GM12878 (cell line): ENCODE data around the gene COX10. TPM values are rescaled to one million over a fixed set of nuclear protein-coding genes. Genes with fewer than 3 reads are reported as not detected.

Experiments
- ATF7 ChIP-seq: fragments of 450-650 bp; IDR thresholded peaks from 2 replicates; pipeline ENCODE4 v1.6.1; 2016; ENCODE audit warnings: low read depth, mild to moderate bottlenecking
- CEBPB ChIP-seq, 2 experiments: fragments of 150-350 bp in 1 of 2; IDR thresholded peaks; 2 replicates each; pipeline ENCODE4 v1.6.1; 2012 to 2014; ENCODE audit warnings: low read depth in 2 of 2, low read length in 2 of 2, borderline replicate concordance in 1 of 2, inconsistent platforms in 1 of 2
- EZH2 ChIP-seq: IDR thresholded peaks from 2 replicates; pipeline ENCODE4 v1.6.1; 2012; ENCODE audit warnings: low read depth, mild to moderate bottlenecking, control low read depth, inconsistent platforms, low read length, borderline replicate concordance; ENCODE audit not compliant: control insufficient read depth
- HCFC1 ChIP-seq: fragments of 150-350 bp; IDR thresholded peaks from 2 replicates; pipeline ENCODE4 v1.6.1; 2014; ENCODE audit warnings: low read length
- IKZF1 ChIP-seq: fragments of 450-650 bp; conservative IDR thresholded peaks from 2 replicates; pipeline ENCODE4 v1.6.1; 2017; ENCODE audit warnings: antibody characterized with exemption, mild to moderate bottlenecking
- RB1 ChIP-seq: fragments of 450-650 bp; formaldehyde crosslinking; IDR thresholded peaks from 2 replicates; pipeline ENCODE4 v1.6.1; 2017; ENCODE audit warnings: mild to moderate bottlenecking, borderline replicate concordance
- RFX5 ChIP-seq: IDR thresholded peaks from 2 replicates; pipeline ENCODE4 v1.6.1; 2011; ENCODE audit warnings: low read depth, low read length, improper control_type of control experiment
- SRF ChIP-seq, 2 experiments: IDR thresholded peaks; 2 replicates each; pipeline ENCODE4 v1.6.1; 2011; ENCODE audit warnings: low read depth in 2 of 2, low read length in 2 of 2, mild to moderate bottlenecking in 1 of 2, moderate library complexity in 1 of 2
- ZNF24 ChIP-seq: fragments of 450-650 bp; IDR thresholded peaks from 2 replicates; pipeline ENCODE4 v1.6.1; 2017; ENCODE audit warnings: antibody characterized with exemption, mild to moderate bottlenecking
- polyA plus RNA-seq, 11 experiments: library from polyadenylated mRNA; depleted of rRNA in 4 of 11; unstranded in 6 of 11; stranded (reverse) in 5 of 11; fragments of >200 nt; fragmentation: Nextera tagmentation in 4 of 11; fragmentation: Illumina TruSeq in 1 of 11; extraction: Ambion mirVana in 4 of 11; extraction: Trizol in 1 of 11; gene quantifications; 1 replicate in 1 of 11; 2 replicates in 10 of 11; pipeline versions ENCODE4 v1.2.1 to v1.2.3, GENCODE V29; 2011 to 2016; ENCODE audit warnings: inconsistent platforms in 2 of 11, missing spikeins in 2 of 11, low read depth in 1 of 11
- total RNA-seq, 4 experiments: library from RNA; depleted of rRNA in 3 of 4; stranded (reverse); fragments of >200 nt in 3 of 4; fragmentation: Illumina TruSeq in 1 of 4; extraction: Trizol in 1 of 4; gene quantifications; 2 replicates each; pipeline versions ENCODE4 v1.2.1 to v1.2.3, GENCODE V29; 2013 to 2021
- TF ChIP-seq, protein P1 (sequence below): fragments of 450-650 bp; formaldehyde crosslinking; IDR thresholded peaks from 2 replicates; pipeline ENCODE4 v1.4.0; 2020; ENCODE audit warnings: mild to moderate bottlenecking, moderate library complexity
- TF ChIP-seq, protein P2 (sequence below): fragments of 450-650 bp; conservative IDR thresholded peaks from 2 replicates; pipeline ENCODE4 v1.6.1; 2017; ENCODE audit warnings: mild to moderate bottlenecking, moderate library complexity
- TF ChIP-seq, protein P3 (sequence below): IDR thresholded peaks from 2 replicates; pipeline ENCODE4 v1.6.1; 2012; ENCODE audit warnings: improper control_type of control experiment, low read depth, low read length; ENCODE audit not compliant: insufficient replicate concordance

The COX10 gene
- total and polyA plus RNA-seq, 10 of the 15 experiments (the other 5 are each of a cell fraction or from before 2014, with no cell fraction given) = 9.6 to 29.4 (median 21.3) TPM

DNA sequence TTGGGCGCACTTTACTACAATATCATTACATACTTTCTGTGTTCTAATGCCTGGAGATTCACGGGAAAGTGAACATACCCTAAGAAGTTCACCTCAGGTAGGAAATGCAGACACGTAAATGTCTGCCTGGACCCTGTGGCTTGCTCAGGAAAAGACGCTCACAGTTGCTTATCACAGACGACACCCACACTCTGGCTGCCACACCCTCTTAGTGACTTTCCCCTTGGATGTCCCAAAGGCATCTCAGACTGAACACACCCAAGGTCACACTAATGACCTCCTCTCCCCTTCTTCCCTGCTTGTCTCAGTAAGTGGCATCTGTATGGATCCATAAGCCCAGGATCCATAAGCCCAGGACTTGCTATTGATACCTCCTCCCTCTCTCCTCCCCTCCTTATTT, 134.8 kb downstream of the COX10 start (continued):
- TF ChIP-seq, protein P1, sequence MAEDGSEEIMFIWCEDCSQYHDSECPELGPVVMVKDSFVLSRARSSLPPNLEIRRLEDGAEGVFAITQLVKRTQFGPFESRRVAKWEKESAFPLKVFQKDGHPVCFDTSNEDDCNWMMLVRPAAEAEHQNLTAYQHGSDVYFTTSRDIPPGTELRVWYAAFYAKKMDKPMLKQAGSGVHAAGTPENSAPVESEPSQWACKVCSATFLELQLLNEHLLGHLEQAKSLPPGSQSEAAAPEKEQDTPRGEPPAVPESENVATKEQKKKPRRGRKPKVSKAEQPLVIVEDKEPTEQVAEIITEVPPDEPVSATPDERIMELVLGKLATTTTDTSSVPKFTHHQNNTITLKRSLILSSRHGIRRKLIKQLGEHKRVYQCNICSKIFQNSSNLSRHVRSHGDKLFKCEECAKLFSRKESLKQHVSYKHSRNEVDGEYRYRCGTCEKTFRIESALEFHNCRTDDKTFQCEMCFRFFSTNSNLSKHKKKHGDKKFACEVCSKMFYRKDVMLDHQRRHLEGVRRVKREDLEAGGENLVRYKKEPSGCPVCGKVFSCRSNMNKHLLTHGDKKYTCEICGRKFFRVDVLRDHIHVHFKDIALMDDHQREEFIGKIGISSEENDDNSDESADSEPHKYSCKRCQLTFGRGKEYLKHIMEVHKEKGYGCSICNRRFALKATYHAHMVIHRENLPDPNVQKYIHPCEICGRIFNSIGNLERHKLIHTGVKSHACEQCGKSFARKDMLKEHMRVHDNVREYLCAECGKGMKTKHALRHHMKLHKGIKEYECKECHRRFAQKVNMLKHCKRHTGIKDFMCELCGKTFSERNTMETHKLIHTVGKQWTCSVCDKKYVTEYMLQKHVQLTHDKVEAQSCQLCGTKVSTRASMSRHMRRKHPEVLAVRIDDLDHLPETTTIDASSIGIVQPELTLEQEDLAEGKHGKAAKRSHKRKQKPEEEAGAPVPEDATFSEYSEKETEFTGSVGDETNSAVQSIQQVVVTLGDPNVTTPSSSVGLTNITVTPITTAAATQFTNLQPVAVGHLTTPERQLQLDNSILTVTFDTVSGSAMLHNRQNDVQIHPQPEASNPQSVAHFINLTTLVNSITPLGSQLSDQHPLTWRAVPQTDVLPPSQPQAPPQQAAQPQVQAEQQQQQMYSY = no peak
- TF ChIP-seq, protein P2, sequence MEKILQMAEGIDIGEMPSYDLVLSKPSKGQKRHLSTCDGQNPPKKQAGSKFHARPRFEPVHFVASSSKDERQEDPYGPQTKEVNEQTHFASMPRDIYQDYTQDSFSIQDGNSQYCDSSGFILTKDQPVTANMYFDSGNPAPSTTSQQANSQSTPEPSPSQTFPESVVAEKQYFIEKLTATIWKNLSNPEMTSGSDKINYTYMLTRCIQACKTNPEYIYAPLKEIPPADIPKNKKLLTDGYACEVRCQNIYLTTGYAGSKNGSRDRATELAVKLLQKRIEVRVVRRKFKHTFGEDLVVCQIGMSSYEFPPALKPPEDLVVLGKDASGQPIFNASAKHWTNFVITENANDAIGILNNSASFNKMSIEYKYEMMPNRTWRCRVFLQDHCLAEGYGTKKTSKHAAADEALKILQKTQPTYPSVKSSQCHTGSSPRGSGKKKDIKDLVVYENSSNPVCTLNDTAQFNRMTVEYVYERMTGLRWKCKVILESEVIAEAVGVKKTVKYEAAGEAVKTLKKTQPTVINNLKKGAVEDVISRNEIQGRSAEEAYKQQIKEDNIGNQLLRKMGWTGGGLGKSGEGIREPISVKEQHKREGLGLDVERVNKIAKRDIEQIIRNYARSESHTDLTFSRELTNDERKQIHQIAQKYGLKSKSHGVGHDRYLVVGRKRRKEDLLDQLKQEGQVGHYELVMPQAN = no peak
- no peak for TF ChIP-seq EZH2
- TF ChIP-seq, protein P3, sequence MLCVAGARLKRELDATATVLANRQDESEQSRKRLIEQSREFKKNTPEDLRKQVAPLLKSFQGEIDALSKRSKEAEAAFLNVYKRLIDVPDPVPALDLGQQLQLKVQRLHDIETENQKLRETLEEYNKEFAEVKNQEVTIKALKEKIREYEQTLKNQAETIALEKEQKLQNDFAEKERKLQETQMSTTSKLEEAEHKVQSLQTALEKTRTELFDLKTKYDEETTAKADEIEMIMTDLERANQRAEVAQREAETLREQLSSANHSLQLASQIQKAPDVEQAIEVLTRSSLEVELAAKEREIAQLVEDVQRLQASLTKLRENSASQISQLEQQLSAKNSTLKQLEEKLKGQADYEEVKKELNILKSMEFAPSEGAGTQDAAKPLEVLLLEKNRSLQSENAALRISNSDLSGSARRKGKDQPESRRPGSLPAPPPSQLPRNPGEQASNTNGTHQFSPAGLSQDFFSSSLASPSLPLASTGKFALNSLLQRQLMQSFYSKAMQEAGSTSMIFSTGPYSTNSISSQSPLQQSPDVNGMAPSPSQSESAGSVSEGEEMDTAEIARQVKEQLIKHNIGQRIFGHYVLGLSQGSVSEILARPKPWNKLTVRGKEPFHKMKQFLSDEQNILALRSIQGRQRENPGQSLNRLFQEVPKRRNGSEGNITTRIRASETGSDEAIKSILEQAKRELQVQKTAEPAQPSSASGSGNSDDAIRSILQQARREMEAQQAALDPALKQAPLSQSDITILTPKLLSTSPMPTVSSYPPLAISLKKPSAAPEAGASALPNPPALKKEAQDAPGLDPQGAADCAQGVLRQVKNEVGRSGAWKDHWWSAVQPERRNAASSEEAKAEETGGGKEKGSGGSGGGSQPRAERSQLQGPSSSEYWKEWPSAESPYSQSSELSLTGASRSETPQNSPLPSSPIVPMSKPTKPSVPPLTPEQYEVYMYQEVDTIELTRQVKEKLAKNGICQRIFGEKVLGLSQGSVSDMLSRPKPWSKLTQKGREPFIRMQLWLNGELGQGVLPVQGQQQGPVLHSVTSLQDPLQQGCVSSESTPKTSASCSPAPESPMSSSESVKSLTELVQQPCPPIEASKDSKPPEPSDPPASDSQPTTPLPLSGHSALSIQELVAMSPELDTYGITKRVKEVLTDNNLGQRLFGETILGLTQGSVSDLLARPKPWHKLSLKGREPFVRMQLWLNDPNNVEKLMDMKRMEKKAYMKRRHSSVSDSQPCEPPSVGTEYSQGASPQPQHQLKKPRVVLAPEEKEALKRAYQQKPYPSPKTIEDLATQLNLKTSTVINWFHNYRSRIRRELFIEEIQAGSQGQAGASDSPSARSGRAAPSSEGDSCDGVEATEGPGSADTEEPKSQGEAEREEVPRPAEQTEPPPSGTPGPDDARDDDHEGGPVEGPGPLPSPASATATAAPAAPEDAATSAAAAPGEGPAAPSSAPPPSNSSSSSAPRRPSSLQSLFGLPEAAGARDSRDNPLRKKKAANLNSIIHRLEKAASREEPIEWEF = no peak
- no peak for TF ChIP-seq RFX5
- no peak for TF ChIP-seq IKZF1
- TF ChIP-seq CEBPB (IDR thresholded peaks at IDR 0.05; ENCODE audit: borderline replicate concordance in 1 of 2, low read depth in 2 of 2, low read length in 2 of 2) = no peak
- TF ChIP-seq ATF7 = no peak
- no peak for TF ChIP-seq SRF (IDR thresholded peaks at IDR 0.05; ENCODE audit: low read depth in 2 of 2, low read length in 2 of 2)
- no peak for TF ChIP-seq ZNF24
- TF ChIP-seq RB1 = no peak
- TF ChIP-seq HCFC1 = no peak
